Measurements from ENCODE around the gene LINC01488. TPM values are rescaled to one million over a fixed set of nuclear protein-coding genes. Genes with fewer than 3 reads are reported as not detected.

LINC01488 gene
- total and polyA plus RNA-seq, 9 of the 15 experiments (the other 6 are each of a cell fraction or from before 2014, with no cell fraction given), result not detected

DNA sequence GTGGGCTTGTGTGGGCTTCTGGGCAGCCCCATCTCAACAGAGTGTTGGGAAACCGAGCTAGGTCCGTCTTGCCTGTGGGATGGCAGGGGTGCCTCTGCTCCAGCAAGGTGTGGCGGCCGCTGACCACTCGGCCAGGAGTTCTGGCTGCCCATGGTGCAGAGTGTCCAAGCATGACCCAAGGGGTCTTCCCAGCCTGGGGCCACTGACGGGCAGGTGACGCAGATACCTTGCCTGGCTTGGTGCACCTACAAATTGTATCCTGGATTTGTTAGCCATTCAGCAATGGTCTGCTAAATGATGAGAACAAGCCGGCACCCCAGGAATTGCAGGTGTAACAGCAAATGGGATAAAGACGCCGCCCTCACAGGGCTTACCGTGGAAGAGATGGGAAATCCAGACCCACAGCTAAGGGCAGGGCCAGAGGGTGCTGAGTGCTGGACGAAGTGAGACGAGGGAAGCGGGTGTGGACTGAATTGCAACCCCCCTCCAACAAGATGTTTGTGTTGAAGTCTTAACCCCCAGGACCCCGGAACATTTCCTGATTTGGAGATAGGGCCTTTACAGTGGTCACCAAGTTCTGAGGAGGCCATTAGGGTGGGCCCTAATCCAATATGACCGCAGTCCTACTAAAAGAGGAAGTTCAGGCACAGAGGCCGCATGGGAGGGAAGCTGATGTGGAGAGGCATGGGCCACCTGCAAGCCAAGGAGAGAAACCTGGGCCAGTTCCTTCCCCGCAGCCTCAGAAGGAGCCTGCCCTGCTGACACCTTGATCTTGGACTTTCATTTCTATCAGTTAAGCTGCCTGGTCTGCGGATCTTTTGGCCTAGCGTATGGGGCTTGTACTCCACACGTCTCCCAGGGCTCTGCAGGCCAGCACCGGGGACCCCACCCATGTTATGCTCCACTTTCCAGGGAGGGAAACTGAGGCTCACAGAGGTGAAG lies 45.2 kb upstream of the LINC01488 start (continued):
- TF ChIP-seq ATF6 (CRISPR knock-in tag; IDR thresholded peaks at IDR 0.05) (0 out of 2 replicates have a peak, but pooled peaks have one; percentile 57), PML (IDR thresholded peaks at IDR 0.05; ENCODE audit: low read length) (no peak), TCF7 (IDR thresholded peaks at IDR 0.05; ENCODE audit: borderline replicate concordance) (no peak), ILK (tag; IDR thresholded peaks at IDR 0.05; ENCODE audit: borderline replicate concordance, low read depth) (no peak), PHF20 (IDR thresholded peaks at IDR 0.05; ENCODE audit: partially characterized antibody) (no peak), ESRRA (IDR thresholded peaks at IDR 0.05; ENCODE audit: borderline replicate concordance, low read depth) (peak; percentile 25; the same call in 1 of the 2 replicates), TOE1 (IDR thresholded peaks at IDR 0.05; ENCODE audit: borderline replicate concordance) (no peak), TOE1 (CRISPR knock-in tag; IDR thresholded peaks at IDR 0.05; ENCODE audit: borderline replicate concordance, low read depth) (no peak), ZNF717 (CRISPR knock-in tag; IDR thresholded peaks at IDR 0.05) (no peak), NFXL1 (CRISPR knock-in tag; IDR thresholded peaks at IDR 0.05) (no peak), RBBP5 (IDR thresholded peaks at IDR 0.05; ENCODE audit: borderline replicate concordance, insufficient read depth, low read length, poor library complexity, severe bottlenecking) (peak; percentile 26), RNF2 (IDR thresholded peaks at IDR 0.05) (peak; percentile 38; the same call in 1 of the 2 replicates), SETDB1 (IDR thresholded peaks at IDR 0.05; ENCODE audit: low read length) (no peak), ZNF75A (CRISPR knock-in tag; IDR thresholded peaks at IDR 0.05) (no peak), SMARCE1 (IDR thresholded peaks at IDR 0.05) (peak; percentile 43; the same call in 1 of the 2 replicates), SNRNP70 (optimal IDR thresholded peaks at IDR 0.05; ENCODE audit: low read depth, low read length) (no peak), ZBTB33 (CRISPR knock-in tag; IDR thresholded peaks at IDR 0.05) (0 out of 2 replicates have a peak, but pooled peaks have one; percentile 27), MED1 (CRISPR knock-in tag; IDR thresholded peaks at IDR 0.05; ENCODE audit: borderline replicate concordance) (no peak), ZNF766 (CRISPR knock-in tag; conservative IDR thresholded peaks at IDR 0.05) (peak; percentile 51; the same call in 1 of the 2 replicates)
- TF ChIP-seq, protein P1, sequence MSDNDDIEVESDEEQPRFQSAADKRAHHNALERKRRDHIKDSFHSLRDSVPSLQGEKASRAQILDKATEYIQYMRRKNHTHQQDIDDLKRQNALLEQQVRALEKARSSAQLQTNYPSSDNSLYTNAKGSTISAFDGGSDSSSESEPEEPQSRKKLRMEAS (CRISPR knock-in tag; IDR thresholded peaks at IDR 0.05), result peak; percentile 87

Measured in K562 (cell line).